Renal cortical epithelial cell (primary cell): ENCODE measurements around the gene TRIM9. TPM values are rescaled to one million over a fixed set of nuclear protein-coding genes. Genes with fewer than 3 reads are reported as not detected.
"Not testable (repeated sequence)": the region's sequence is repeated elsewhere in the genome, so short reads cannot be mapped to it uniquely, and the experiment has no call there.

Experiments used
- DNase-seq: peaks from one replicate; pipeline ENCODE4 v3.0.0-alpha.2; 2011; ENCODE audit warnings: low read depth
- total RNA-seq: library from RNA; depleted of rRNA; stranded (reverse); fragments of >200 nt; gene quantifications from 2 replicates; pipeline ENCODE4 v1.2.3, GENCODE V29; 2014

The TRIM9 gene
- total RNA-seq, 1 donor from 2014 or later: 2.9 TPM

- DNase-seq: peak; percentile 98
Measured at GRCh38 chr14:51004801-51005526, 89.9 kb downstream of the TRIM9 start.

- DNase-seq: peak; percentile 72
Measured at GRCh38 chr14:51004352-51004800, 90.5 kb downstream of the TRIM9 start.

GRCh38 chr14:51002406-51002999 is 92.4 kb downstream of the TRIM9 start:
- DNase-seq: no peak

GRCh38 chr14:51000566-51000965 is 94.3 kb downstream of the TRIM9 start:
- DNase-seq: no peak

- no peak for DNase-seq
Measured at GRCh38 chr14:50999726-51000125, 95.2 kb downstream of the TRIM9 start.

- no peak for DNase-seq
Measured at GRCh38 chr14:50998612-50999011, 96.3 kb downstream of the TRIM9 start.

GRCh38 chr14:50997712-50998111 is 97.2 kb downstream of the TRIM9 start:
- no peak for DNase-seq

- not testable (repeated sequence) for DNase-seq
Measured at GRCh38 chr14:50994158-50994557, 100.7 kb downstream of the TRIM9 start.

- DNase-seq: no peak
Measured at GRCh38 chr14:50985859-50986331, 109.0 kb downstream of the TRIM9 start.

- no peak for DNase-seq
Measured at GRCh38 chr14:50985124-50985858, 109.6 kb downstream of the TRIM9 start.

GRCh38 chr14:50984036-50984710 is 110.7 kb downstream of the TRIM9 start:
- no peak for DNase-seq

- no peak for DNase-seq
Measured at GRCh38 chr14:50979941-50980850, 114.7 kb downstream of the TRIM9 start.

- peak; percentile 51 for DNase-seq
Measured at GRCh38 chr14:50978888-50979287, 116.0 kb downstream of the TRIM9 start.

GRCh38 chr14:50978529-50978871 is 116.4 kb downstream of the TRIM9 start:
- no peak for DNase-seq

- DNase-seq: no peak
Measured at GRCh38 chr14:50977863-50978528, 116.9 kb downstream of the TRIM9 start.

- no peak for DNase-seq
Measured at GRCh38 chr14:50974118-50974517, 120.8 kb downstream of the TRIM9 start.

GRCh38 chr14:50972734-50973133 is 122.2 kb downstream of the TRIM9 start:
- no peak for DNase-seq

GRCh38 chr14:50970886-50971781 is 123.8 kb downstream of the TRIM9 start:
- DNase-seq: no peak

- peak; percentile 57 for DNase-seq
Measured at GRCh38 chr14:50967790-50968189, 127.1 kb downstream of the TRIM9 start.
